Measurements from ENCODE around the gene IGSF3.

GRCh38 chr1:116554924-116555323, 112.6 kb downstream of the IGSF3 start:
- TF ChIP-seq CTCF (conservative IDR thresholded peaks at IDR 0.05): no peak
- TF ChIP-seq ZFX (IDR thresholded peaks at IDR 0.05): no peak

Measured in C4-2B (cell line).